Body of pancreas (tissue), 4 donors: ENCODE results near the gene EGFLAM. TPM values are rescaled to one million over a fixed set of nuclear protein-coding genes. Genes with fewer than 3 reads are reported as not detected.

Experiments used
- ATAC-seq: fragments of 150-250 bp; one replicate; pipeline ENCODE4 v1.9.1; 2016
- DNase-seq, 4 donors: peaks; one replicate each; pipeline ENCODE4 v3.0.0-alpha.2; 2019
- H3K27ac ChIP-seq, 4 donors: fragments of 200-600 bp; sonication (generic); 1 replicate in 3 of 4; 2 replicates in 1 of 4; pipeline versions ENCODE4 v1.5.1 to v1.6.1; 2016 to 2019; ENCODE audit warnings: mild to moderate bottlenecking in 1 of 4, mixed read lengths in 1 of 4, moderate library complexity in 1 of 4
- H3K27me3 ChIP-seq, 2 donors: fragments of 200-600 bp; sonication (generic); one replicate each; pipeline ENCODE4 v1.6.0; 2016; ENCODE audit warnings: mild to moderate bottlenecking in 1 of 2
- H3K36me3 ChIP-seq, 2 donors: fragments of 200-600 bp; sonication (generic); replicated peaks in 1 of 2; 2 replicates each; pipeline ENCODE4 v1.5.1; 2016; ENCODE audit warnings: low read depth in 2 of 2; ENCODE audit not compliant: insufficient read depth in 1 of 2
- H3K4me1 ChIP-seq: fragments of 200-600 bp; sonication (generic); one replicate; pipeline ENCODE4 v1.6.0; 2016
- H3K4me3 ChIP-seq, 2 donors: fragments of 200-600 bp; sonication (generic); 1 replicate in 1 of 2; 2 replicates in 1 of 2; pipeline ENCODE4 v1.5.1; 2016 to 2019
- H3K9me3 ChIP-seq, 3 donors: fragments of 200-600 bp; sonication (generic); 1 replicate in 2 of 3; 2 replicates in 1 of 3; pipeline ENCODE4 v1.5.1; 2016
- CTCF ChIP-seq, 7 experiments: fragments of 450-650 bp in 4 of 7; fragments of 200-600 bp in 3 of 7; sonication (generic) in 3 of 7; IDR thresholded peaks; one replicate each; pipeline ENCODE4 v1.5.1; 2016 to 2019; ENCODE audit warnings: antibody characterized with exemption in 7 of 7
- POLR2A ChIP-seq, 3 donors: fragments of 450-650 bp; IDR thresholded peaks; one replicate each; pipeline ENCODE4 v1.6.1; 2016; ENCODE audit warnings: antibody characterized with exemption in 3 of 3, mild to moderate bottlenecking in 2 of 3
- WGBS, 2 donors: methylation state at CpG; one replicate each; pipeline ENCODE4 v1.1.5; 2017; 5-methylcytosine and 5-hydroxymethylcytosine counted together
- intact Hi-C: fragments of 100-400 bp; cut with DNase I; formaldehyde crosslinking; loops from one replicate; pipeline ENCODE4 v1.15.1; 2023
- total RNA-seq, 2 donors: library from RNA; depleted of rRNA; stranded (reverse); fragments of >200 nt; gene quantifications; one replicate each; pipeline ENCODE4 v1.1.0, GENCODE V29; 2016

EGFLAM gene
- total RNA-seq, 2 donors from 2014 or later: 0.26 to 4.6 TPM

GRCh38 chr5:38286002-38286401 is 27.6 kb downstream of the EGFLAM start:
- intact Hi-C loops: no loop called here
- Histone ChIP-seq H3K27ac (no peak overlapping the region), H3K36me3 (no peaks in the 10 kb centered on the region), H3K4me3 (no peak overlapping the region), H3K27me3 (no peaks in the 10 kb centered on the region), H3K4me1 (no peaks in the 10 kb centered on the region), H3K9me3 (no peaks in the 10 kb centered on the region)
- ATAC-seq: no peak
- TF ChIP-seq POLR2A (IDR thresholded peaks at IDR 0.05): no peak
- WGBS, 2 donors: 71 to 76% methylated on average over 4 of the region's 4 CpGs
- no peak for DNase-seq

GRCh38 chr5:38287124-38287523 is 28.8 kb downstream of the EGFLAM start:
- H3K4me1 ChIP-seq: no peaks in the 10 kb centered on the region
- H3K4me3 ChIP-seq: no peak overlapping the region
- TF ChIP-seq POLR2A (IDR thresholded peaks at IDR 0.05): no peak
- no peak for TF ChIP-seq CTCF (IDR thresholded peaks at IDR 0.05)
- H3K27me3 ChIP-seq: no peaks in the 10 kb centered on the region
- no peaks in the 10 kb centered on the region for H3K9me3 ChIP-seq
- H3K27ac ChIP-seq: no peak overlapping the region
- 53 to 73% methylated on average over 2 of the region's 2 CpGs for WGBS, 2 donors
- no peak for DNase-seq
- no peaks in the 10 kb centered on the region for H3K36me3 ChIP-seq
- no peak for ATAC-seq
- intact Hi-C loops: no loop called here

- Histone ChIP-seq H3K4me1 (no peaks in the 10 kb centered on the region), H3K27ac (no peak overlapping the region), H3K27me3 (no peaks in the 10 kb centered on the region), H3K9me3 (no peaks in the 10 kb centered on the region), H3K36me3 (no peaks in the 10 kb centered on the region), H3K4me3 (no peak overlapping the region)
- WGBS, 2 donors: 72 to 80% methylated on average over 4 of the region's 4 CpGs
- ATAC-seq (no peak), DNase-seq (no peak)
- intact Hi-C loops: no loop called here
- TF ChIP-seq CTCF (IDR thresholded peaks at IDR 0.05) (no peak), POLR2A (IDR thresholded peaks at IDR 0.05) (no peak)
Observed at GRCh38 chr5:38289457-38289856, 31.1 kb downstream of the EGFLAM start.

GRCh38 chr5:38290028-38290653 is 31.8 kb downstream of the EGFLAM start:
- DNase-seq (no peak), ATAC-seq (no peak)
- no peaks in the 10 kb centered on the region for H3K27me3 ChIP-seq
- no peak for TF ChIP-seq POLR2A (IDR thresholded peaks at IDR 0.05)
- no peak for TF ChIP-seq CTCF (IDR thresholded peaks at IDR 0.05)
- H3K36me3 ChIP-seq: no peaks in the 10 kb centered on the region
- intact Hi-C loops: no loop called here
- no peak overlapping the region for H3K27ac ChIP-seq
- H3K4me3 ChIP-seq: no peak overlapping the region
- 63 to 77% methylated on average over 7 to 8 of the region's 8 CpGs for WGBS, 2 donors
- H3K9me3 ChIP-seq: no peaks in the 10 kb centered on the region
- no peaks in the 10 kb centered on the region for H3K4me1 ChIP-seq

GRCh38 chr5:38291355-38291754 is 33.0 kb downstream of the EGFLAM start:
- intact Hi-C loops: no loop called here

More at GRCh38 chr5:38291355-38291754, 33.0 kb downstream of the EGFLAM start:
- 0 to 2% methylated on average over 2 of the region's 2 CpGs for WGBS, 2 donors
- no peaks in the 10 kb centered on the region for H3K4me1 ChIP-seq
- ATAC-seq (no peak), DNase-seq (no peak)
- H3K9me3 ChIP-seq: no peaks in the 10 kb centered on the region
- no peaks in the 10 kb centered on the region for H3K36me3 ChIP-seq
- H3K27ac ChIP-seq: no peak overlapping the region
- no peaks in the 10 kb centered on the region for H3K27me3 ChIP-seq
- H3K4me3 ChIP-seq: no peak overlapping the region
- TF ChIP-seq CTCF (IDR thresholded peaks at IDR 0.05) (no peak), POLR2A (IDR thresholded peaks at IDR 0.05) (no peak)
